Thyroid gland (tissue), 4 donors: ENCODE measurements around the gene DDX54.

Experiments used
- POLR2A ChIP-seq, 2 donors: fragments of 450-650 bp; IDR thresholded peaks; one replicate each; pipeline ENCODE4 v1.6.1; 2017; ENCODE audit warnings: antibody characterized with exemption in 2 of 2, mild to moderate bottlenecking in 2 of 2, moderate library complexity in 1 of 2
- TF ChIP-seq, protein P1 (sequence below), 6 experiments: fragments of 200-600 bp in 3 of 6; fragments of 450-650 bp in 3 of 6; sonication (generic) in 3 of 6; IDR thresholded peaks; one replicate each; pipeline ENCODE4 v1.5.1; 2016 to 2019; ENCODE audit warnings: antibody characterized with exemption in 6 of 6, mild to moderate bottlenecking in 2 of 6, inconsistent platforms in 1 of 6, moderate library complexity in 1 of 6

DNA sequence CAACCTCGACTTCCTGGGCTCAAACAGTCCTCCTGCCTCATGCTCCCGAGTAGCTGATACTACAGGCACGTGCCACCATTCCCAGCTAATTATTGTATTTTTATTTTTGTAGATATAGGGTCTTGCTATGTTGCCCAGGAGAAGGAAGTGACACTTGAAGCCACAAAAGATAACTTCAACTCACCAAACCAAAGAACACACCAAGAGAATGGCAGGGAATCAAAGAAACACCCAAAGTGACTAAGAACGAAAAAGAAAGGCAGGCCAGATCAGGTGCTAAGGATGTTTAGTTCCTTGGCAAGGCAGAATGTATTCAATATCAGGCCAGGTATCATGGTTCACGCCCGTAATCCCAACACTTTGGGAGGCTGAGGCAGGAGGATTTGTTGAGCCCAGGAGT lies 25.9 kb upstream of the DDX54 start:
- TF ChIP-seq, protein P1, sequence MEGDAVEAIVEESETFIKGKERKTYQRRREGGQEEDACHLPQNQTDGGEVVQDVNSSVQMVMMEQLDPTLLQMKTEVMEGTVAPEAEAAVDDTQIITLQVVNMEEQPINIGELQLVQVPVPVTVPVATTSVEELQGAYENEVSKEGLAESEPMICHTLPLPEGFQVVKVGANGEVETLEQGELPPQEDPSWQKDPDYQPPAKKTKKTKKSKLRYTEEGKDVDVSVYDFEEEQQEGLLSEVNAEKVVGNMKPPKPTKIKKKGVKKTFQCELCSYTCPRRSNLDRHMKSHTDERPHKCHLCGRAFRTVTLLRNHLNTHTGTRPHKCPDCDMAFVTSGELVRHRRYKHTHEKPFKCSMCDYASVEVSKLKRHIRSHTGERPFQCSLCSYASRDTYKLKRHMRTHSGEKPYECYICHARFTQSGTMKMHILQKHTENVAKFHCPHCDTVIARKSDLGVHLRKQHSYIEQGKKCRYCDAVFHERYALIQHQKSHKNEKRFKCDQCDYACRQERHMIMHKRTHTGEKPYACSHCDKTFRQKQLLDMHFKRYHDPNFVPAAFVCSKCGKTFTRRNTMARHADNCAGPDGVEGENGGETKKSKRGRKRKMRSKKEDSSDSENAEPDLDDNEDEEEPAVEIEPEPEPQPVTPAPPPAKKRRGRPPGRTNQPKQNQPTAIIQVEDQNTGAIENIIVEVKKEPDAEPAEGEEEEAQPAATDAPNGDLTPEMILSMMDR (IDR thresholded peaks at IDR 0.05), result no peak
- TF ChIP-seq POLR2A (IDR thresholded peaks at IDR 0.05), result no peak
